HG03457 (cell line): Measurements from ENCODE around the gene CIT.

ENCODE experiments used
- ATAC-seq: cut with Tn5 transposase; IDR thresholded peaks from one replicate; pipeline ENCODE4 v1.9.1; 2021; ENCODE audit warnings: moderate number of reproducible peaks; ENCODE audit not compliant: unreplicated experiment

The CIT gene

GRCh38 chr12:119864591-119864990 lies 12.5 kb downstream of the CIT start:
- ATAC-seq = no peak

- ATAC-seq = no peak
These were observed 17.9 kb downstream of the CIT start for GRCh38 chr12:119859241-119859640.

GRCh38 chr12:119857041-119857591 lies 20.0 kb downstream of the CIT start:
- no peak for ATAC-seq

GRCh38 chr12:119850330-119850729 lies 26.8 kb downstream of the CIT start:
- ATAC-seq = no peak

GRCh38 chr12:119843100-119843499 lies 34.0 kb downstream of the CIT start:
- no peak for ATAC-seq

- ATAC-seq = no peak
These were observed 34.7 kb downstream of the CIT start for GRCh38 chr12:119842380-119842779.

- ATAC-seq = no peak
These were observed 35.5 kb downstream of the CIT start for GRCh38 chr12:119841433-119842210.

- ATAC-seq = no peak
These were observed 36.5 kb downstream of the CIT start for GRCh38 chr12:119840582-119840981.

- no peak for ATAC-seq
These were observed 37.0 kb downstream of the CIT start for GRCh38 chr12:119840168-119840567.

GRCh38 chr12:119838826-119839600 lies 38.1 kb downstream of the CIT start:
- no peak for ATAC-seq

- ATAC-seq = no peak
These were observed 40.3 kb downstream of the CIT start for GRCh38 chr12:119836781-119837180.

GRCh38 chr12:119835068-119835467 lies 42.1 kb downstream of the CIT start:
- ATAC-seq = no peak

- ATAC-seq = no peak
These were observed 47.7 kb downstream of the CIT start for GRCh38 chr12:119829439-119829838.

- no peak for ATAC-seq
These were observed 48.8 kb downstream of the CIT start for GRCh38 chr12:119828300-119828699.

GRCh38 chr12:119827760-119828159 lies 49.4 kb downstream of the CIT start:
- no peak for ATAC-seq

- no peak for ATAC-seq
These were observed 50.3 kb downstream of the CIT start for GRCh38 chr12:119826661-119827445.

GRCh38 chr12:119825262-119825661 lies 51.9 kb downstream of the CIT start:
- no peak for ATAC-seq

GRCh38 chr12:119822046-119822445 lies 55.1 kb downstream of the CIT start:
- no peak for ATAC-seq

GRCh38 chr12:119819322-119819721 lies 57.8 kb downstream of the CIT start:
- ATAC-seq = no peak

GRCh38 chr12:119817546-119818343 lies 59.4 kb downstream of the CIT start:
- ATAC-seq = no peak
